HL-60/S4 treated with retinoic acid at 250 ng/mL for 4 days and 3 days (cell line): ENCODE results near the gene PRPSAP1.

Experiments
- in situ Hi-C: fragments of 300-500 bp; cut with MboI; formaldehyde crosslinking; loops from 2 replicates; pipeline ENCODE4 v1.7.0; 2022; ENCODE audit warnings: low sequenced_read_pairs

Gene PRPSAP1

GRCh38 chr17:76383546-76384221 is 30.0 kb upstream of the PRPSAP1 start:
- in situ Hi-C loops: loop anchor here (10.0 kb wide), 1 partner anchor 61 kb away; no protein-coding TSS in a partner anchor

- in situ Hi-C loops: loop anchor here (10.0 kb wide), 1 partner anchor 62 kb away; no protein-coding TSS in a partner anchor
Measured at GRCh38 chr17:76382803-76383545, 29.3 kb upstream of the PRPSAP1 start.

- in situ Hi-C loops: loop anchor here (10.0 kb wide), 1 partner anchor 62 kb away; no protein-coding TSS in a partner anchor
Measured at GRCh38 chr17:76382351-76382802, 28.7 kb upstream of the PRPSAP1 start.

- in situ Hi-C loops: loop anchor here (10.0 kb wide), 1 partner anchor 63 kb away; no protein-coding TSS in a partner anchor
Measured at GRCh38 chr17:76381633-76382350, 28.1 kb upstream of the PRPSAP1 start.

- in situ Hi-C loops: loop anchor here (10.0 kb wide), 1 partner anchor 65 kb away; no protein-coding TSS in a partner anchor
Measured at GRCh38 chr17:76379646-76380376, 26.1 kb upstream of the PRPSAP1 start.

- in situ Hi-C loops: no loop called here
Measured at GRCh38 chr17:76379275-76379641, 25.5 kb upstream of the PRPSAP1 start.

GRCh38 chr17:76378548-76379274 is 25.0 kb upstream of the PRPSAP1 start:
- in situ Hi-C loops: no loop called here

- in situ Hi-C loops: no loop called here
Measured at GRCh38 chr17:76376318-76377133, 22.8 kb upstream of the PRPSAP1 start.

- in situ Hi-C loops: no loop called here
Measured at GRCh38 chr17:76371656-76372628, 18.2 kb upstream of the PRPSAP1 start.

GRCh38 chr17:76370261-76370993 is 16.7 kb upstream of the PRPSAP1 start:
- in situ Hi-C loops: no loop called here

GRCh38 chr17:76369804-76370203 is 16.1 kb upstream of the PRPSAP1 start:
- in situ Hi-C loops: no loop called here

GRCh38 chr17:76369379-76369778 is 15.7 kb upstream of the PRPSAP1 start:
- in situ Hi-C loops: no loop called here

- in situ Hi-C loops: no loop called here
Measured at GRCh38 chr17:76368545-76368944, 14.8 kb upstream of the PRPSAP1 start.

- in situ Hi-C loops: no loop called here
Measured at GRCh38 chr17:76367642-76368041, 13.9 kb upstream of the PRPSAP1 start.

- in situ Hi-C loops: no loop called here
Measured at GRCh38 chr17:76366247-76366646, 12.5 kb upstream of the PRPSAP1 start.

GRCh38 chr17:76365256-76365903 is 11.7 kb upstream of the PRPSAP1 start:
- in situ Hi-C loops: no loop called here
